Spleen (tissue), 11 donors: Measurements from ENCODE around the gene IL12RB2. TPM values are rescaled to one million over a fixed set of nuclear protein-coding genes. Genes with fewer than 3 reads are reported as not detected.

Source experiments
- DNase-seq: peaks from one replicate; pipeline ENCODE4 v3.0.0-alpha.2; 2020
- H3K27ac ChIP-seq, 8 donors: fragments of 200-600 bp; sonication (generic) in 7 of 8; 1 replicate in 4 of 8; 2 replicates in 4 of 8; pipeline versions ENCODE4 v1.5.0 to v1.8.0; 2016 to 2021; ENCODE audit warnings: inconsistent platforms in 4 of 8, mild to moderate bottlenecking in 4 of 8, moderate library complexity in 1 of 8
- H3K27me3 ChIP-seq, 7 donors: fragments of 200-600 bp; sonication (generic) in 6 of 7; replicated peaks in 1 of 7; 1 replicate in 4 of 7; 2 replicates in 3 of 7; pipeline versions ENCODE4 v1.5.0 to v1.8.0; 2016 to 2021; ENCODE audit warnings: inconsistent platforms in 3 of 7, mild to moderate bottlenecking in 1 of 7
- H3K36me3 ChIP-seq, 6 donors: fragments of 200-600 bp; sonication (generic) in 5 of 6; 1 replicate in 4 of 6; 2 replicates in 2 of 6; pipeline versions ENCODE4 v1.5.0 to v1.8.0; 2016 to 2021; ENCODE audit warnings: inconsistent platforms in 2 of 6
- H3K4me1 ChIP-seq, 6 donors: fragments of 200-600 bp; sonication (generic) in 5 of 6; 1 replicate in 3 of 6; 2 replicates in 3 of 6; pipeline versions ENCODE4 v1.5.0 to v1.8.0; 2016 to 2021; ENCODE audit warnings: inconsistent platforms in 3 of 6
- H3K4me3 ChIP-seq, 8 donors: fragments of 200-600 bp; sonication (generic) in 7 of 8; 1 replicate in 4 of 8; 2 replicates in 4 of 8; pipeline versions ENCODE4 v1.5.0 to v1.8.0; 2016 to 2021; ENCODE audit warnings: inconsistent platforms in 4 of 8, mild to moderate bottlenecking in 4 of 8, moderate library complexity in 2 of 8
- H3K9me3 ChIP-seq, 8 donors: fragments of 200-600 bp; sonication (generic) in 7 of 8; 1 replicate in 4 of 8; 2 replicates in 4 of 8; pipeline versions ENCODE4 v1.5.0 to v1.8.0; 2016 to 2021; ENCODE audit warnings: inconsistent platforms in 4 of 8
- POLR2A ChIP-seq, 3 donors: fragments of 450-650 bp; IDR thresholded peaks; one replicate each; pipeline ENCODE4 v1.5.1; 2017; ENCODE audit warnings: antibody characterized with exemption in 3 of 3, mild to moderate bottlenecking in 1 of 3
- POLR2AphosphoS5 ChIP-seq, 3 donors: sonication (generic); formaldehyde crosslinking; IDR thresholded peaks; one replicate each; pipeline ENCODE4 v1.5.1; 2017; ENCODE audit warnings: antibody characterized with exemption in 3 of 3
- WGBS, 5 donors: extraction: QIAGEN DNeasy Blood & Tissue Kit in 3 of 5; methylation state at CpG; one replicate each; pipeline versions ENCODE4 v1.1.5 to v1.1.7; 2013 to 2018; 5-methylcytosine and 5-hydroxymethylcytosine counted together
- intact Hi-C: fragments of 100-400 bp; cut with DNase I; formaldehyde crosslinking; loops from one replicate; pipeline ENCODE4 v1.15.0; 2023; ENCODE audit warnings: low total_unique reads
- polyA plus RNA-seq, 3 donors: library from polyadenylated mRNA; stranded (reverse); fragments of 200-250 nt; gene quantifications; one replicate each; pipeline ENCODE4 v1.2.1, GENCODE V29; 2013
- total RNA-seq, 7 donors: library from RNA; depleted of rRNA in 3 of 7; stranded (reverse); fragments of >200 nt in 3 of 7; fragmentation: NEBNext Ultra II Directional in 4 of 7; extraction: Animal tissue kit (Norgen Biotek cat#: 25700) in 4 of 7; gene quantifications; one replicate each; pipeline versions ENCODE4 v1.1.0 to v1.2.1, GENCODE V29; 2016 to 2021
- TF ChIP-seq, protein P1 (sequence below), 11 experiments: fragments of 200-600 bp in 7 of 11; fragments of 450-650 bp in 4 of 11; sonication (generic) in 4 of 11; IDR thresholded peaks in 8 of 11; conservative IDR thresholded peaks in 3 of 11; 1 replicate in 7 of 11; 2 replicates in 4 of 11; pipeline versions ENCODE4 v1.4.0 to v1.8.0; 2016 to 2021; ENCODE audit warnings: antibody characterized with exemption in 11 of 11, inconsistent platforms in 4 of 11, mild to moderate bottlenecking in 1 of 11
- donor health status: healthy with polysubstance abuse.
- donor health status: DM: no; HTN: no; CAD: no; lungs with moderate emphysema.
- donor health status: DM: no; HTN: no; CAD: no.
- donor health status: Bipolar disorder and iron deficiency.
- donor health status: healthy.
- donor health status: DM: no; HTN: no; CAD: no.
- donor health status: DM: yes; HTN: yes; CAD: no.

Gene IL12RB2
- total and polyA plus RNA-seq, 10 donors: 0.17 to 6.0 (median 1.9) TPM

DNA sequence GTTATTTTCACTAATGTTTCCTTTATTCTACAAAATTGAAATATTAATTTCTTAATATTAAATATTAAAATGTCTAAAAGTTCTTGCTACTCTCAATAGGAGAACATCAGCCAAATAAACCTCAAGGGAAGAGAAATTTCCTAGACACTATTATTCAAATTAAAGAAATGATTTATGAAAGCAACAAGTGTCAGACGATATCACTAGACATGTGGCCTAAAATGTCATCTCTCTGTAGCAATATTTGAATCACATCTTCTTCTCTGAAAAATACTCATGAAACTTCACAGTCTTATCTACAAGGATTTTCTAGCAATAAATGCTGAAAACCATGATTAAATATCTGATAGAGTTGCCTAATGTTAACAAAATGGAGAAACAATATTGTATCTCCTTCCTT, 125.1 kb downstream of the IL12RB2 start:
- Histone ChIP-seq H3K4me1 (peaks cover 6 to 45% (median 30%) of the 10 kb centered on the region in 6 donors), H3K27ac (no peak overlapping the region), H3K27me3 (no peaks in the 10 kb centered on the region), H3K9me3 (no peaks in the 10 kb centered on the region), H3K4me3 (no peak overlapping the region), H3K36me3 (no peaks in the 10 kb centered on the region)
- no peak for DNase-seq
- 67 to 86% (median 80%) methylated on average over 1 of the region's 1 CpG for WGBS, 5 donors
- TF ChIP-seq POLR2A (IDR thresholded peaks at IDR 0.05): no peak
- no peak for TF ChIP-seq POLR2AphosphoS5 (IDR thresholded peaks at IDR 0.05)
- TF ChIP-seq, protein P1, sequence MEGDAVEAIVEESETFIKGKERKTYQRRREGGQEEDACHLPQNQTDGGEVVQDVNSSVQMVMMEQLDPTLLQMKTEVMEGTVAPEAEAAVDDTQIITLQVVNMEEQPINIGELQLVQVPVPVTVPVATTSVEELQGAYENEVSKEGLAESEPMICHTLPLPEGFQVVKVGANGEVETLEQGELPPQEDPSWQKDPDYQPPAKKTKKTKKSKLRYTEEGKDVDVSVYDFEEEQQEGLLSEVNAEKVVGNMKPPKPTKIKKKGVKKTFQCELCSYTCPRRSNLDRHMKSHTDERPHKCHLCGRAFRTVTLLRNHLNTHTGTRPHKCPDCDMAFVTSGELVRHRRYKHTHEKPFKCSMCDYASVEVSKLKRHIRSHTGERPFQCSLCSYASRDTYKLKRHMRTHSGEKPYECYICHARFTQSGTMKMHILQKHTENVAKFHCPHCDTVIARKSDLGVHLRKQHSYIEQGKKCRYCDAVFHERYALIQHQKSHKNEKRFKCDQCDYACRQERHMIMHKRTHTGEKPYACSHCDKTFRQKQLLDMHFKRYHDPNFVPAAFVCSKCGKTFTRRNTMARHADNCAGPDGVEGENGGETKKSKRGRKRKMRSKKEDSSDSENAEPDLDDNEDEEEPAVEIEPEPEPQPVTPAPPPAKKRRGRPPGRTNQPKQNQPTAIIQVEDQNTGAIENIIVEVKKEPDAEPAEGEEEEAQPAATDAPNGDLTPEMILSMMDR (IDR thresholded peaks at IDR 0.05 in 8 of 11, conservative IDR thresholded peaks at IDR 0.05 in 3 of 11): no peak
- intact Hi-C loops: no loop called here

- no peak for DNase-seq
- intact Hi-C loops: no loop called here
- Histone ChIP-seq H3K27me3 (no peaks in the 10 kb centered on the region), H3K4me1 (peaks cover 0 to 34% (median 19%) of the 10 kb centered on the region in 6 donors), H3K27ac (no peak overlapping the region), H3K36me3 (no peaks in the 10 kb centered on the region), H3K9me3 (no peaks in the 10 kb centered on the region), H3K4me3 (no peak overlapping the region)
- 43 to 64% (median 46%) methylated on average over 2 of the region's 2 CpGs for WGBS, 5 donors
- TF ChIP-seq, protein P1 (IDR thresholded peaks at IDR 0.05 in 8 of 11, conservative IDR thresholded peaks at IDR 0.05 in 3 of 11): no peak
- TF ChIP-seq POLR2AphosphoS5 (IDR thresholded peaks at IDR 0.05) (no peak), POLR2A (IDR thresholded peaks at IDR 0.05) (no peak)
These were observed 126.2 kb downstream of the IL12RB2 start for GRCh38 chr1:67433837-67434236.

GRCh38 chr1:67434491-67434890, 126.8 kb downstream of the IL12RB2 start:
- Histone ChIP-seq H3K36me3 (no peaks in the 10 kb centered on the region), H3K9me3 (no peaks in the 10 kb centered on the region), H3K27ac (no peak overlapping the region), H3K4me1 (peaks cover 0 to 27% (median 17%) of the 10 kb centered on the region in 6 donors), H3K4me3 (no peak overlapping the region), H3K27me3 (no peaks in the 10 kb centered on the region)
- no peak for DNase-seq
- TF ChIP-seq POLR2AphosphoS5 (IDR thresholded peaks at IDR 0.05) (no peak), POLR2A (IDR thresholded peaks at IDR 0.05) (no peak)
- TF ChIP-seq, protein P1 (IDR thresholded peaks at IDR 0.05 in 8 of 11, conservative IDR thresholded peaks at IDR 0.05 in 3 of 11): no peak
- WGBS, 5 donors: 40 to 54% (median 51%) methylated on average over 2 of the region's 2 CpGs
- intact Hi-C loops: no loop called here

GRCh38 chr1:67436511-67437055, 128.9 kb downstream of the IL12RB2 start:
- Histone ChIP-seq H3K36me3 (no peaks in the 10 kb centered on the region), H3K4me3 (no peak overlapping the region), H3K4me1 (peaks cover 2 to 31% (median 14%) of the 10 kb centered on the region in 6 donors), H3K27me3 (no peaks in the 10 kb centered on the region), H3K27ac (no peak overlapping the region), H3K9me3 (no peaks in the 10 kb centered on the region)
- intact Hi-C loops: no loop called here
- TF ChIP-seq, protein P1 (IDR thresholded peaks at IDR 0.05 in 8 of 11, conservative IDR thresholded peaks at IDR 0.05 in 3 of 11): no peak
- TF ChIP-seq POLR2AphosphoS5 (IDR thresholded peaks at IDR 0.05) (no peak), POLR2A (IDR thresholded peaks at IDR 0.05) (no peak)
- 78 to 93% (median 89%) methylated on average over 4 of the region's 4 CpGs for WGBS, 5 donors
- DNase-seq: no peak
